H1 (cell line): Measurements from ENCODE around the gene KLHDC1. TPM values are rescaled to one million over a fixed set of nuclear protein-coding genes. Genes with fewer than 3 reads are reported as not detected.

ENCODE experiments used
- CTCF ChIA-PET: fragments of 300-600 bp; sonication (Branson Sonifier 250); formaldehyde crosslinking; loops from one replicate; lab custom pipeline; 2021; ENCODE audit not compliant: partially characterized antibody; lab: Charles Lee
- POLR2A ChIA-PET: fragments of 300-600 bp; sonication (Branson Sonifier 250); formaldehyde crosslinking; loops from one replicate; lab custom pipeline; 2021; ENCODE audit warnings: inconsistent platforms; ENCODE audit not compliant: partially characterized antibody; lab: Charles Lee
- DNase-seq, 2 experiments: peaks; one replicate each; pipeline versions ENCODE4 v3.0.0 to v3.0.0-alpha.2; 2010 to 2022; ENCODE audit warnings: low spot score in 2 of 2, low read depth in 1 of 2, mixed read lengths in 1 of 2
- FAIRE-seq: peaks from 2 replicates; lab custom pipeline; 2011; peaks lifted over from hg19 to GRCh38; lab: Jason Lieb, UNC
- H2AFZ ChIP-seq: 2 replicates; pipeline ENCODE4 v1.8.1; 2012; ENCODE audit warnings: low read length, inconsistent platforms
- H2AK5ac ChIP-seq: 2 replicates; pipeline ENCODE4 v1.6.1; 2013; ENCODE audit warnings: low read depth, low read length
- H2BK120ac ChIP-seq: replicated peaks from 2 replicates; pipeline ENCODE3; 2013; ENCODE audit warnings: low read depth, low read length, inconsistent platforms
- H2BK12ac ChIP-seq: 2 replicates; pipeline ENCODE4 v1.6.1; 2013; ENCODE audit warnings: low read depth, low read length
- H2BK15ac ChIP-seq: 2 replicates; pipeline ENCODE4 v1.6.1; 2013; ENCODE audit warnings: low read length
- H2BK20ac ChIP-seq: 2 replicates; pipeline ENCODE4 v1.6.1; 2013; ENCODE audit warnings: low read length
- H2BK5ac ChIP-seq: 2 replicates; pipeline ENCODE4 v1.6.1; 2013; ENCODE audit warnings: low read depth, low read length
- H3K14ac ChIP-seq: 2 replicates; pipeline ENCODE4 v1.6.1; 2013; ENCODE audit warnings: inconsistent platforms; ENCODE audit not compliant: insufficient read length
- H3K18ac ChIP-seq: 2 replicates; pipeline ENCODE4 v1.6.1; 2013; ENCODE audit warnings: low read length; ENCODE audit errors: extremely low read depth
- H3K23ac ChIP-seq: 2 replicates; pipeline ENCODE4 v1.6.1; 2013; ENCODE audit warnings: inconsistent platforms; ENCODE audit not compliant: insufficient read length
- H3K23me2 ChIP-seq: 2 replicates; pipeline ENCODE4 v1.6.1; 2013; ENCODE audit warnings: low read depth, low read length
- H3K27ac ChIP-seq: 2 replicates; pipeline ENCODE4 v1.6.1; 2011; ENCODE audit warnings: low read depth, low read length, inconsistent platforms
- H3K27me3 ChIP-seq, 4 experiments: replicated peaks in 1 of 4; 1 replicate in 1 of 4; 2 replicates in 3 of 4; pipeline versions ENCODE4 v1.6.1 to v1.8.1; 2011 to 2013; ENCODE audit warnings: low read length in 3 of 4, mild to moderate bottlenecking in 3 of 4, inconsistent platforms in 2 of 4, mixed read lengths in 2 of 4, moderate library complexity in 1 of 4; ENCODE audit not compliant: control insufficient read depth in 3 of 4, insufficient read depth in 3 of 4; ENCODE audit errors: extremely low read depth in 1 of 4
- H3K36me3 ChIP-seq, 4 experiments: 2 replicates each; pipeline versions ENCODE4 v1.6.1 to v1.8.1; 2011 to 2013; ENCODE audit warnings: mild to moderate bottlenecking in 4 of 4, low read length in 3 of 4, moderate library complexity in 2 of 4, control low read depth in 1 of 4, inconsistent platforms in 1 of 4; ENCODE audit not compliant: insufficient read depth in 4 of 4, control insufficient read depth in 2 of 4
- H3K4ac ChIP-seq: replicated peaks from 2 replicates; pipeline ENCODE3; 2013; ENCODE audit warnings: low read length, low read depth, mixed read lengths, inconsistent platforms; ENCODE audit not compliant: insufficient read length
- H3K4me1 ChIP-seq, 4 experiments: replicated peaks in 1 of 4; 1 replicate in 1 of 4; 2 replicates in 3 of 4; pipeline versions ENCODE4 v1.6.1 to v1.8.1; 2011 to 2013; ENCODE audit warnings: low read length in 3 of 4, inconsistent platforms in 2 of 4, mixed read lengths in 1 of 4; ENCODE audit not compliant: insufficient read depth in 4 of 4, control insufficient read depth in 3 of 4
- H3K4me2 ChIP-seq, 2 experiments: 2 replicates each; pipeline versions ENCODE4 v1.6.1 to v1.8.1; 2011 to 2013; ENCODE audit warnings: low read depth in 2 of 2, low read length in 2 of 2, control low read depth in 1 of 2, inconsistent platforms in 1 of 2, mild to moderate bottlenecking in 1 of 2; ENCODE audit not compliant: insufficient read depth in 1 of 2
- H3K4me3 ChIP-seq, 4 experiments: fragments of 200-600, 300-600 bp in 1 of 4; sonication (generic), shearing (Covaris generic), sonication (Bioruptor Twin) in 1 of 4; 2 replicates each; pipeline versions ENCODE4 v1.5.1 to v1.8.1; 2011 to 2016; ENCODE audit warnings: low read length in 4 of 4, low read depth in 3 of 4, control low read depth in 2 of 4, inconsistent platforms in 2 of 4, mild to moderate bottlenecking in 2 of 4, mixed read lengths in 1 of 4, moderate library complexity in 1 of 4; ENCODE audit not compliant: insufficient read depth in 2 of 4; ENCODE audit errors: extremely low read depth in 1 of 4
- H3K56ac ChIP-seq: replicated peaks from 2 replicates; pipeline ENCODE3; 2013; ENCODE audit warnings: low read depth, mild to moderate bottlenecking, mixed read lengths, low read length, inconsistent platforms; ENCODE audit not compliant: insufficient read length
- H3K79me1 ChIP-seq: 2 replicates; pipeline ENCODE4 v1.6.1; 2013; ENCODE audit warnings: low read depth, low read length, control low read depth
- H3K79me2 ChIP-seq, 2 experiments: 2 replicates each; pipeline versions ENCODE4 v1.6.1 to v1.8.1; 2012 to 2013; ENCODE audit warnings: low read length in 2 of 2, mild to moderate bottlenecking in 2 of 2, inconsistent platforms in 1 of 2; ENCODE audit not compliant: insufficient read depth in 2 of 2, control insufficient read depth in 1 of 2
- H3K9ac ChIP-seq, 4 experiments: replicated peaks in 1 of 4; 1 replicate in 1 of 4; 2 replicates in 3 of 4; pipeline versions ENCODE4 v1.6.1 to v1.8.1; 2011 to 2013; ENCODE audit warnings: low read depth in 3 of 4, low read length in 3 of 4, control low read depth in 2 of 4, mild to moderate bottlenecking in 2 of 4, moderate library complexity in 2 of 4, inconsistent platforms in 1 of 4; ENCODE audit errors: extremely low read depth in 1 of 4
- H3K9me3 ChIP-seq, 2 experiments: 2 replicates each; pipeline versions ENCODE4 v1.6.1 to v1.8.1; 2012 to 2013; ENCODE audit warnings: mild to moderate bottlenecking in 2 of 2, moderate library complexity in 2 of 2, control low read depth in 1 of 2, inconsistent platforms in 1 of 2, low read depth in 1 of 2, low read length in 1 of 2, mixed read lengths in 1 of 2; ENCODE audit not compliant: insufficient read depth in 2 of 2
- H4K20me1 ChIP-seq, 2 experiments: replicated peaks in 1 of 2; 2 replicates each; pipeline versions ENCODE3 to v1.8.1; 2011 to 2013; ENCODE audit warnings: inconsistent platforms in 2 of 2, low read length in 2 of 2, mild to moderate bottlenecking in 1 of 2; ENCODE audit not compliant: insufficient read depth in 2 of 2, control insufficient read depth in 1 of 2
- H4K5ac ChIP-seq: 2 replicates; pipeline ENCODE4 v1.6.1; 2013; ENCODE audit warnings: low read length, low read depth, mixed read lengths, inconsistent platforms; ENCODE audit not compliant: insufficient read length
- H4K8ac ChIP-seq: 2 replicates; pipeline ENCODE4 v1.8.0; 2013; ENCODE audit warnings: mild to moderate bottlenecking, moderate library complexity, low read length, inconsistent platforms; ENCODE audit not compliant: insufficient read depth; ENCODE audit errors: extremely low read depth
- H4K91ac ChIP-seq: replicated peaks from 2 replicates; pipeline ENCODE3; 2013; ENCODE audit warnings: low read length, mixed read lengths, inconsistent platforms; ENCODE audit not compliant: insufficient read length
- BACH1 ChIP-seq: IDR thresholded peaks from 2 replicates; pipeline ENCODE4 v1.6.1; 2012; ENCODE audit warnings: low read length, improper control_type of control experiment
- BRCA1 ChIP-seq: IDR thresholded peaks from 2 replicates; pipeline ENCODE4 v1.6.1; 2012; ENCODE audit warnings: low read depth, low read length, improper control_type of control experiment
- CTBP2 ChIP-seq: IDR thresholded peaks from 2 replicates; pipeline ENCODE4 v1.7.0; 2011; ENCODE audit warnings: borderline replicate concordance, mild to moderate bottlenecking, moderate library complexity, mixed read lengths, low read length; ENCODE audit not compliant: insufficient read depth, insufficient read length
- EGR1 ChIP-seq: IDR thresholded peaks from 2 replicates; pipeline ENCODE4 v1.6.1; 2011; ENCODE audit warnings: low read depth, low read length, borderline replicate concordance
- GTF2F1 ChIP-seq: IDR thresholded peaks from 2 replicates; pipeline ENCODE4 v1.6.1; 2012; ENCODE audit warnings: low read depth, low read length, improper control_type of control experiment, borderline replicate concordance
- HDAC2 ChIP-seq, 2 experiments: fragments of 300-600 bp in 1 of 2; sonication (generic) in 1 of 2; IDR thresholded peaks; 2 replicates each; pipeline ENCODE4 v1.6.1; 2011 to 2012; ENCODE audit warnings: low read depth in 2 of 2, low read length in 2 of 2, mild to moderate bottlenecking in 2 of 2, moderate library complexity in 2 of 2, borderline replicate concordance in 1 of 2, inconsistent platforms in 1 of 2
- HDAC6 ChIP-seq: IDR thresholded peaks from one replicate; pipeline ENCODE4 v1.7.1; 2012; ENCODE audit warnings: low read depth, mild to moderate bottlenecking, inconsistent platforms, low read length, moderate library complexity
- KDM4A ChIP-seq: IDR thresholded peaks from one replicate; pipeline ENCODE4 v1.7.1; 2012; ENCODE audit warnings: low read depth, mild to moderate bottlenecking, moderate library complexity, low read length, inconsistent platforms; ENCODE audit not compliant: severe bottlenecking
- PHF8 ChIP-seq: fragments of 200-600 bp; sonication (generic); conservative IDR thresholded peaks from 2 replicates; pipeline ENCODE4 v1.7.1; 2012; ENCODE audit warnings: low read depth, mild to moderate bottlenecking, inconsistent platforms, low read length, moderate library complexity
- SIN3A ChIP-seq, 2 experiments: IDR thresholded peaks in 1 of 2; conservative IDR thresholded peaks in 1 of 2; 2 replicates each; pipeline ENCODE4 v1.6.1; 2011 to 2012; ENCODE audit warnings: low read length in 2 of 2, improper control_type of control experiment in 1 of 2, low read depth in 1 of 2, mild to moderate bottlenecking in 1 of 2
- SRF ChIP-seq: IDR thresholded peaks from 2 replicates; pipeline ENCODE4 v1.6.1; 2011; ENCODE audit warnings: mild to moderate bottlenecking, low read depth, low read length, moderate library complexity
- TBP ChIP-seq: IDR thresholded peaks from 2 replicates; pipeline ENCODE4 v1.6.1; 2011; ENCODE audit warnings: low read depth, low read length, improper control_type of control experiment
- TCF12 ChIP-seq: IDR thresholded peaks from 2 replicates; pipeline ENCODE4 v1.6.1; 2011; ENCODE audit warnings: low read depth, mild to moderate bottlenecking, low read length
- WGBS, 2 experiments: shearing (Covaris generic) in 1 of 2; methylation state at CpG; one replicate each; pipeline versions ENCODE4 v1.1.6 to v1.1.7; 2013 to 2015; ENCODE audit warnings: low lambda C conversion rate in 2 of 2, mixed read lengths in 2 of 2, inconsistent platforms in 1 of 2, low coverage in 1 of 2, missing lambda C conversion rate in 1 of 2; ENCODE audit not compliant: insufficient replicate concordance in 2 of 2, insufficient coverage in 1 of 2, insufficient read length in 1 of 2; ENCODE audit errors: extremely low coverage in 1 of 2, missing lambda C conversion rate in 1 of 2; 5-methylcytosine and 5-hydroxymethylcytosine counted together
- polyA plus RNA-seq, 7 experiments: library from polyadenylated mRNA; depleted of rRNA in 3 of 7; stranded (reverse) in 5 of 7; unstranded in 2 of 7; fragments of >200 nt in 5 of 7; fragments of 200-250 nt in 2 of 7; gene quantifications; 1 replicate in 5 of 7; 2 replicates in 1 of 7; 4 replicates in 1 of 7; pipeline versions ENCODE4 v1.2.1 to v1.2.3, GENCODE V29; 2011 to 2013; ENCODE audit warnings: missing spikeins in 2 of 7, mixed read lengths in 2 of 7
- total RNA-seq: library from RNA; stranded (reverse); fragmentation: NEBNext Ultra II Directional; extraction: Animal tissue kit (Norgen Biotek cat#: 25700); gene quantifications from 2 replicates; pipeline ENCODE4 v1.2.1, GENCODE V29; 2021
- TF ChIP-seq, protein P1 (sequence below): IDR thresholded peaks from 2 replicates; pipeline ENCODE4 v1.6.1; 2012; ENCODE audit warnings: inconsistent platforms

The KLHDC1 gene
- total and polyA plus RNA-seq, 2 of the 8 experiments (the other 6 are each of a cell fraction or from before 2014, with no cell fraction given), result 0.08 TPM; not detected in 1

- Histone ChIP-seq H3K14ac (no peak overlapping the region), H3K18ac (no peak overlapping the region), H4K8ac (no peak overlapping the region), H3K9ac (no peak overlapping the region), H3K4me3 (no peak overlapping the region), H3K56ac (no peak overlapping the region), H3K27me3 (no peaks in the 10 kb centered on the region), H3K9me3 (no peaks in the 10 kb centered on the region), H3K36me3 (no peaks in the 10 kb centered on the region), H2AK5ac (no peak overlapping the region), H3K4ac (no peak overlapping the region), H3K79me2 (no peaks in the 10 kb centered on the region), H2BK120ac (no peak overlapping the region), H3K23me2 (no peaks in the 10 kb centered on the region), H3K4me2 (no peak overlapping the region), H4K5ac (no peak overlapping the region), H4K20me1 (no peaks in the 10 kb centered on the region), H3K79me1 (no peaks in the 10 kb centered on the region; the same call in 1 of the 2 replicates), H2BK12ac (no peak overlapping the region), H2AFZ (0 out of 2 replicates have a peak overlapping the region, but pooled peaks have one; percentile 39), H2BK15ac (no peak overlapping the region), H3K27ac (no peak overlapping the region), H3K4me1 (no peaks in the 10 kb centered on the region), H2BK20ac (no peak overlapping the region), H4K91ac (no peak overlapping the region), H3K23ac (no peak overlapping the region), H2BK5ac (no peak overlapping the region)
- no peak for DNase-seq
- WGBS, 2 experiments, result 79% methylated on average over 3 of the region's 3 CpGs; no CpG with 5 or more reads in 1 of the 2 experiments
- CTCF ChIA-PET, result interaction anchor here (0.5 kb wide), 1 partner anchor 33 kb away, joined by 3 read pairs; no protein-coding TSS in a partner anchor
- POLR2A ChIA-PET, result no interaction called here
- no peak for FAIRE-seq
- no peak for TF ChIP-seq HDAC6
- TF ChIP-seq TBP, result no peak
- TF ChIP-seq TCF12, result no peak
- no peak for TF ChIP-seq KDM4A
- no peak for TF ChIP-seq SRF
- TF ChIP-seq HDAC2 (IDR thresholded peaks at IDR 0.05; ENCODE audit: borderline replicate concordance in 1 of 2, low read depth in 2 of 2, low read length in 2 of 2), result no peak
- TF ChIP-seq, protein P1, sequence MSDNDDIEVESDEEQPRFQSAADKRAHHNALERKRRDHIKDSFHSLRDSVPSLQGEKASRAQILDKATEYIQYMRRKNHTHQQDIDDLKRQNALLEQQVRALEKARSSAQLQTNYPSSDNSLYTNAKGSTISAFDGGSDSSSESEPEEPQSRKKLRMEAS, result no peak
- no peak for TF ChIP-seq SIN3A (conservative IDR thresholded peaks at IDR 0.05 in 1 of 2, IDR thresholded peaks at IDR 0.05 in 1 of 2; ENCODE audit: low read depth in 1 of 2, low read length in 2 of 2)
- no peak for TF ChIP-seq CTBP2
- TF ChIP-seq BACH1, result no peak
- no peak for TF ChIP-seq GTF2F1
- no peak for TF ChIP-seq EGR1
- no peak for TF ChIP-seq BRCA1
- no peak for TF ChIP-seq PHF8
Observed at GRCh38 chr14:49732896-49733295, 40.0 kb downstream of the KLHDC1 start.
